ENCODE results near the gene POLDIP2.

POLDIP2 gene

GRCh38 chr17:28369684-28370034 lies 12.3 kb upstream of the POLDIP2 start:
- peak overlapping the region; percentile 6 for H3K9ac ChIP-seq (ENCODE audit: insufficient read length, low read depth)
- no peak for DNase-seq (ENCODE audit: low read depth, low spot score)

GRCh38 chr17:28368915-28369683 lies 11.8 kb upstream of the POLDIP2 start:
- H3K9ac ChIP-seq (ENCODE audit: insufficient read length, low read depth), result no peak overlapping the region

More at GRCh38 chr17:28369684-28370034, 12.3 kb upstream of the POLDIP2 start:
- TF ChIP-seq YY1 (IDR thresholded peaks at IDR 0.05; ENCODE audit: insufficient read depth, insufficient read length), result no peak
- no peak for TF ChIP-seq SUZ12 (IDR thresholded peaks at IDR 0.05; ENCODE audit: extremely low read depth, insufficient read depth, insufficient read length)
- no peak for TF ChIP-seq ZNF274 (IDR thresholded peaks at IDR 0.05; ENCODE audit: low read depth, low read length)
- no peak overlapping the region for H3K4me3 ChIP-seq (ENCODE audit: insufficient read length, low read depth)
- H3K4me1 ChIP-seq (ENCODE audit: insufficient read depth, insufficient read length), result peaks cover 17% of the 10 kb centered on the region
- H3K27me3 ChIP-seq (ENCODE audit: insufficient read depth, insufficient read length), result peaks cover 22% of the 10 kb centered on the region
- no peaks in the 10 kb centered on the region for H3K9me3 ChIP-seq (ENCODE audit: insufficient read depth, low read length)
- H3K36me3 ChIP-seq (ENCODE audit: insufficient read depth, insufficient read length, low read length), result peaks cover 16% of the 10 kb centered on the region

DNA sequence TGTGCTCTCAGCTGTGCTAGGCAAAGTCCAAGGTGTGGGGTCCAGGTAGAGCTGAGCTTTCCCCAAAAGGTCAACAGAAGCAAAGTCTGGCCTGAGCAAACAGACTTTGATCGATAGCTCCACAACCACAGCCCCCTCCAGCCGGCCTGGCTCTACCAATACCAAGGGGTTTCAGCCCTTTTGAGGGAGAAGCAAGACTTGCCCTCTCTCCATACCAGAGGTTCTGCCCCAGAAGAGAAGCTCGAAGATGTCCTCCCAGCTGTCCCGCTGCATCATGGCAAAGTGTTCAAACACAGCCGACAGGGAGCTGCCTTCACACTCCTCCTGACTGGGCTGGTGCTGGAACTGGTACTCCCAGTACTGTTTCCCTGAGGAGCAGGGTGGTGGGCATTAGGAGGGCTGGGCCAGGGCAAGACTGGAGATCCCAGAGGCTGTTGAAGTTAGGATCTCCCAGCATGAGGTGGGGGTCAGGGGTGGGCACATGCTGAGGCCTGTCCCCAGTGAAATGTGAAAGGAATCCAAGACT lies 11.0 kb upstream of the POLDIP2 start:
- Histone ChIP-seq H3K4me1 (ENCODE audit: insufficient read depth, insufficient read length) (peaks cover 17% of the 10 kb centered on the region), H3K27me3 (ENCODE audit: insufficient read depth, insufficient read length) (peaks cover 18% of the 10 kb centered on the region), H3K36me3 (ENCODE audit: insufficient read depth, insufficient read length, low read length) (peaks cover 29% of the 10 kb centered on the region), H3K9ac (ENCODE audit: insufficient read length, low read depth) (no peak overlapping the region), H3K4me3 (ENCODE audit: insufficient read length, low read depth) (no peak overlapping the region), H3K9me3 (ENCODE audit: insufficient read depth, low read length) (no peaks in the 10 kb centered on the region)
- no peak for DNase-seq (ENCODE audit: low read depth, low spot score)
- TF ChIP-seq YY1 (IDR thresholded peaks at IDR 0.05; ENCODE audit: insufficient read depth, insufficient read length) (no peak), ZNF274 (IDR thresholded peaks at IDR 0.05; ENCODE audit: low read depth, low read length) (no peak), SUZ12 (IDR thresholded peaks at IDR 0.05; ENCODE audit: extremely low read depth, insufficient read depth, insufficient read length) (no peak)

More at GRCh38 chr17:28368915-28369683, 11.8 kb upstream of the POLDIP2 start:
- Histone ChIP-seq H3K4me1 (ENCODE audit: insufficient read depth, insufficient read length) (peaks cover 17% of the 10 kb centered on the region), H3K4me3 (ENCODE audit: insufficient read length, low read depth) (no peak overlapping the region), H3K27me3 (ENCODE audit: insufficient read depth, insufficient read length) (peaks cover 22% of the 10 kb centered on the region), H3K36me3 (ENCODE audit: insufficient read depth, insufficient read length, low read length) (peaks cover 22% of the 10 kb centered on the region), H3K9me3 (ENCODE audit: insufficient read depth, low read length) (no peaks in the 10 kb centered on the region)
- DNase-seq (ENCODE audit: low read depth, low spot score), result no peak
- TF ChIP-seq YY1 (IDR thresholded peaks at IDR 0.05; ENCODE audit: insufficient read depth, insufficient read length), result no peak

DNA sequence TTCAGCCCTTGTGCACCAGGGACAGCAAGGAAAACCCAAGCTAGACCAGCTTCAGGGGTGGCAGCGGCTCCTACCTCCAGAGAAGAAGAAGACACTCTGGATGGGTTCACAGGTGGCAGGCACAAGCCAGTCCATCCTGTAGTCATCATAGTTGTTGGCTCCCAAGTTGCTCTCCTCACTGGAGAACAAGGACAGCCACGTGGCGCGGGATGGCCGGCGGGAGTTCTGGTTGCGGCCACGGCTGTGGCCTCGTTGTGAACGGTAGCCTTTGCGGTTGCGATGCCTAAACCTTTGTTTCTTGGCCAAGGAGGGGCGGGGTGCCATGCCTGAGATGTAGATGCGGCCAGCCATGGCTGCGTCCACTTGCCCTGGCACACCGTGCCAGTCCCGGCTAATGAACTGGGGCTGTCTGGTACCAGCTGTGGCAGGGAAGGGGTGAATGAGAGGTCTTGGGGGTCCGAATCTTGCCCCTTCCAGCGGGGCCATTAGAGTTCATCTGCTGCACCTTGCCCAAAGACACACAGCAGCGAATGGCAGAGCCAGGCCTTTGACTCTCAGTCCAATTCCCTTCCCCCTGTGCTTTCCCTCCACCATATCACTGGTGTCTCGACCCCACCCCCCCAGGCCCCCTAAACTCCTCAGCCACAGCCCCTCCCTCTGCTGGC lies 10.4 kb upstream of the POLDIP2 start:
- Histone ChIP-seq H3K36me3 (ENCODE audit: insufficient read depth, insufficient read length, low read length) (peaks cover 35% of the 10 kb centered on the region), H3K9ac (ENCODE audit: insufficient read length, low read depth) (no peak overlapping the region), H3K4me1 (ENCODE audit: insufficient read depth, insufficient read length) (peaks cover 17% of the 10 kb centered on the region), H3K9me3 (ENCODE audit: insufficient read depth, low read length) (no peaks in the 10 kb centered on the region), H3K4me3 (ENCODE audit: insufficient read length, low read depth) (no peak overlapping the region), H3K27me3 (ENCODE audit: insufficient read depth, insufficient read length) (peaks cover 12% of the 10 kb centered on the region)
- TF ChIP-seq ZNF274 (IDR thresholded peaks at IDR 0.05; ENCODE audit: low read depth, low read length) (no peak), YY1 (IDR thresholded peaks at IDR 0.05; ENCODE audit: insufficient read depth, insufficient read length) (no peak), SUZ12 (IDR thresholded peaks at IDR 0.05; ENCODE audit: extremely low read depth, insufficient read depth, insufficient read length) (no peak)
- DNase-seq (ENCODE audit: low read depth, low spot score), result no peak

DNA sequence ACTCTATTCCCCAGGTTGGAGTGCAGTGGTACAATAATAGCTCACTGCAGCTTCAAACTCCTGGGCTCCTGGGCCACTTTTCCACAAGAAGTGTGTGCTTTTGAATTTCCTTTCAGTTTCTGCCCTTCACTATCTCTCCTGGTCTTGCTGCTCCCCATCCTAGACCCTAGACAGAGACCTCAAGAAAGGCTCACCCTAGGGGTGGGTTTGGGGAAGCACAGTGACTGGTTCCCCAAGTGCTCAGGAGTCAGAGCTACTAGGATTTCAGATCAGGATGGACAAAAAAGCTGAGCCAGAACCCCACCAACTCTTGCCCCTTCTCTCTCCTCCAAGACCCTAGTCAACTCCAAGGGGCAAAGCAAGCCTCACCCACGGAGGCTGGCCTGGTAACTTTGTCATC lies 9.3 kb upstream of the POLDIP2 start:
- Histone ChIP-seq H3K9me3 (ENCODE audit: insufficient read depth, low read length) (no peaks in the 10 kb centered on the region), H3K9ac (ENCODE audit: insufficient read length, low read depth) (no peak overlapping the region), H3K36me3 (ENCODE audit: insufficient read depth, insufficient read length, low read length) (peaks cover 45% of the 10 kb centered on the region), H3K27me3 (ENCODE audit: insufficient read depth, insufficient read length) (peaks cover under 1% of the 10 kb centered on the region), H3K4me3 (ENCODE audit: insufficient read length, low read depth) (no peak overlapping the region), H3K4me1 (ENCODE audit: insufficient read depth, insufficient read length) (peaks cover 13% of the 10 kb centered on the region)
- TF ChIP-seq SUZ12 (IDR thresholded peaks at IDR 0.05; ENCODE audit: extremely low read depth, insufficient read depth, insufficient read length) (no peak), YY1 (IDR thresholded peaks at IDR 0.05; ENCODE audit: insufficient read depth, insufficient read length) (no peak), ZNF274 (IDR thresholded peaks at IDR 0.05; ENCODE audit: low read depth, low read length) (no peak)
- DNase-seq (ENCODE audit: low read depth, low spot score), result no peak

- Histone ChIP-seq H3K4me3 (ENCODE audit: insufficient read length, low read depth) (no peak overlapping the region), H3K4me1 (ENCODE audit: insufficient read depth, insufficient read length) (peaks cover 10% of the 10 kb centered on the region), H3K9ac (ENCODE audit: insufficient read length, low read depth) (no peak overlapping the region), H3K27me3 (ENCODE audit: insufficient read depth, insufficient read length) (no peaks in the 10 kb centered on the region), H3K9me3 (ENCODE audit: insufficient read depth, low read length) (no peaks in the 10 kb centered on the region), H3K36me3 (ENCODE audit: insufficient read depth, insufficient read length, low read length) (peaks cover 57% of the 10 kb centered on the region)
- no peak for DNase-seq (ENCODE audit: low read depth, low spot score)
- no peak for TF ChIP-seq SUZ12 (IDR thresholded peaks at IDR 0.05; ENCODE audit: extremely low read depth, insufficient read depth, insufficient read length)
- TF ChIP-seq ZNF274 (IDR thresholded peaks at IDR 0.05; ENCODE audit: low read depth, low read length), result no peak
- TF ChIP-seq YY1 (IDR thresholded peaks at IDR 0.05; ENCODE audit: insufficient read depth, insufficient read length), result no peak
Observed at GRCh38 chr17:28365487-28365886, 8.2 kb upstream of the POLDIP2 start.

DNA sequence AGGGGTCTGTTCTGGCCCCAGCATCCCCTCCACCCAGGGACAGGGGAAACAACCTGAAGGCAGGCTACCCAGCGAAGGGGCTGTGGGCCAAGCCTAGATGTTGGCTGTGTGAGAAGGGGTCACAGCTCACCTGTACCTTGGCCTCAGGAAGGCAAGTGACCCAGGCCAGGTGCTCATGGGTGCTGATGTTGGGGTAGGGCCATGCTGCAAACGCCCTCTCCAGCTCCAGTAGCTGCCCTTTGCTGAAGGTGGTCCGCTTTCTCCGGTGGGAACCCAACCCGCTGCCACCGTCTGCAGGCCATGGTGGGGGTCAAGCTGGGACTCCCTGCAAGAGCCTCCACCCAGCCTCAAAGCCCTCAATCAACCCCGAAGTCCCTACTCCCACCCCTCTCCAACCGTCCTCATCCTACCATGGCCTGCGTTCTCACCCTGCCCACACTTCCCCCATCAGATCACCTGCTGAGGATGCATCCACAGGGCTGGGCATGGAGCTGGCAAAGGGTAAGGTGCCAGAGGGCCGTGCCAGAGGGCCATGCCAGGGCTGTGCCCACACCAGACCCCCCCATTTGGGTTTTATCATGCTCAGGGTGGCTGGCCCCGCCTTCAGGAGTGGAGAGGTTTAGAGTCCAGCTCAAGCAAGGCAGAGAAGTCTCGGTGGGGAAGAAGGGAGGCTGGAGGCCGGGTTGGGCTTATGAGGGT lies 7.5 kb upstream of the POLDIP2 start, which contains the start of gene SEBOX:
SEBOX (minus strand) TSS at position 535 of the 699 bp plus-strand sequence; CDS start at position 487, 48 bp downstream.
- Histone ChIP-seq H3K9me3 (ENCODE audit: insufficient read depth, low read length) (no peaks in the 10 kb centered on the region), H3K4me3 (ENCODE audit: insufficient read length, low read depth) (no peak within 1 kb of the TSS), H3K36me3 (ENCODE audit: insufficient read depth, insufficient read length, low read length) (peaks cover 62% of the 10 kb centered on the region), H3K27me3 (ENCODE audit: insufficient read depth, insufficient read length) (no peaks in the 10 kb centered on the region), H3K9ac (ENCODE audit: insufficient read length, low read depth) (no peak within 1 kb of the TSS), H3K4me1 (ENCODE audit: insufficient read depth, insufficient read length) (peaks cover 6% of the 10 kb centered on the region)
- TF ChIP-seq SUZ12 (IDR thresholded peaks at IDR 0.05; ENCODE audit: extremely low read depth, insufficient read depth, insufficient read length) (no peak), ZNF274 (IDR thresholded peaks at IDR 0.05; ENCODE audit: low read depth, low read length) (no peak), YY1 (IDR thresholded peaks at IDR 0.05; ENCODE audit: insufficient read depth, insufficient read length) (no peak)
- no peak for DNase-seq (ENCODE audit: low read depth, low spot score)

Measured in NT2/D1 (cell line).